SH-SY5Y (cell line): ENCODE measurements around the gene RPS6KA2.

Experiments
- GATA2 ChIP-seq: IDR thresholded peaks from 2 replicates; pipeline ENCODE4 v1.6.1; 2011; ENCODE audit warnings: mild to moderate bottlenecking, low read depth, low read length
- GATA3 ChIP-seq: IDR thresholded peaks from 2 replicates; pipeline ENCODE4 v1.6.1; 2011; ENCODE audit warnings: low read depth, mild to moderate bottlenecking, low read length, moderate library complexity

GRCh38 chr6:166415306-166415705 lies 211.7 kb downstream of the RPS6KA2 start:
- TF ChIP-seq GATA2 (no peak), GATA3 (no peak)
